Heart left ventricle (tissue), 16 donors: ENCODE data around the gene SGIP1. TPM values are rescaled to one million over a fixed set of nuclear protein-coding genes. Genes with fewer than 3 reads are reported as not detected.
"Not testable (repeated sequence)": the region's sequence is repeated elsewhere in the genome, so short reads cannot be mapped to it uniquely, and the experiment has no call there.

Experiments used
- ATAC-seq, 4 donors: fragments of 200-7000 bp; cut with Tn5 transposase; one replicate each; pipeline ENCODE4 v1.9.1; 2020 to 2022; ENCODE audit warnings: moderate library complexity in 4 of 4, mild to moderate bottlenecking in 3 of 4, moderate number of reproducible peaks in 1 of 4
- DNase-seq, 5 donors: peaks; one replicate each; pipeline ENCODE4 v3.0.0-alpha.2; 2020
- H3K27ac ChIP-seq, 12 donors: fragments of 200-600 bp; sonication (generic) in 4 of 12; one replicate each; pipeline versions ENCODE4 v1.5.0 to v1.8.0; 2016 to 2022; ENCODE audit warnings: mild to moderate bottlenecking in 2 of 12
- H3K27me3 ChIP-seq, 9 donors: fragments of 200-600 bp; sonication (generic) in 2 of 9; one replicate each; pipeline versions ENCODE4 v1.5.1 to v1.8.0; 2016 to 2022; ENCODE audit warnings: mild to moderate bottlenecking in 3 of 9
- H3K36me3 ChIP-seq, 9 donors: fragments of 200-600 bp; sonication (generic) in 2 of 9; one replicate each; pipeline versions ENCODE4 v1.5.0 to v1.8.0; 2018 to 2022; ENCODE audit warnings: mild to moderate bottlenecking in 2 of 9
- H3K4me1 ChIP-seq, 12 donors: fragments of 200-600 bp; sonication (generic) in 4 of 12; one replicate each; pipeline versions ENCODE4 v1.5.0 to v1.8.0; 2016 to 2022; ENCODE audit warnings: mild to moderate bottlenecking in 3 of 12
- H3K4me3 ChIP-seq, 12 donors: fragments of 200-600 bp; sonication (generic) in 4 of 12; one replicate each; pipeline versions ENCODE4 v1.5.0 to v1.8.0; 2017 to 2022; ENCODE audit warnings: mild to moderate bottlenecking in 9 of 12, moderate library complexity in 4 of 12
- H3K9me3 ChIP-seq, 12 donors: fragments of 200-600 bp; sonication (generic) in 4 of 12; one replicate each; pipeline versions ENCODE4 v1.5.0 to v1.8.0; 2016 to 2022; ENCODE audit warnings: mild to moderate bottlenecking in 1 of 12
- POLR2A ChIP-seq, 2 donors: fragments of 450-650 bp; IDR thresholded peaks; one replicate each; pipeline ENCODE4 v1.6.1; 2017; ENCODE audit warnings: antibody characterized with exemption in 2 of 2, mild to moderate bottlenecking in 2 of 2, moderate library complexity in 2 of 2
- WGBS, 4 donors: extraction: QIAGEN DNeasy Blood & Tissue Kit in 2 of 4; methylation state at CpG; one replicate each; pipeline versions ENCODE4 v1.1.5 to v1.1.7; 2013 to 2018; 5-methylcytosine and 5-hydroxymethylcytosine counted together
- intact Hi-C, 10 donors: fragments of 100-400 bp; cut with DNase I; formaldehyde crosslinking; loops; one replicate each; pipeline versions ENCODE4 v1.11.1 to v1.14.2; 2022
- polyA plus RNA-seq, 2 donors: library from polyadenylated mRNA; stranded (reverse); fragments of 200-250 nt; gene quantifications; one replicate each; pipeline ENCODE4 v1.2.3, GENCODE V29; 2013
- total RNA-seq, 9 donors: library from RNA; depleted of rRNA in 2 of 9; stranded (reverse); fragments of >200 nt in 2 of 9; fragmentation: NEBNext Ultra II Directional in 3 of 9; extraction: Animal tissue kit (Norgen Biotek cat#: 25700) in 3 of 9; gene quantifications; one replicate each; pipeline versions ENCODE4 v1.1.0 to v1.2.4, GENCODE V29; 2016 to 2023
- TF ChIP-seq, protein P1 (sequence below), 12 donors: fragments of 200-600 bp; sonication (generic) in 4 of 12; IDR thresholded peaks; one replicate each; pipeline versions ENCODE4 v1.5.0 to v1.8.0; 2018 to 2022; ENCODE audit warnings: antibody characterized with exemption in 12 of 12, mild to moderate bottlenecking in 5 of 12
- donor health status: ischemic (EF 13 %, LVEDD 7.1; RV severe dilation, severe dysfunction).
- donor health status: healthy with polysubstance abuse.
- donor health status: DM: no; HTN: yes; CAD: no.
- donor health status: DM: no; HTN: no; CAD: no.
- donor health status: ischemic (EF 25% LVEDD 6.9; RV normal size, moderate dysfunction).
- donor health status: ischemic (EF 25% LVEDD 5.7; RV mildly dilated, moderate dysfunction).
- donor health status: healthy.
- donor health status: DM: yes; HTN: yes; CAD: no.
- donor health status: ischemic (EF 35%, LVEDD 5.7; RV mildly dilated, moderate dysfunction).
- donor health status: nonischemic (EF 11% LVEDD 7.7; RV severe dilation, severe dysfunction).
- donor health status: DM: yes; HTN: yes; CAD: no.
- donor health status: PGD.
- donor health status: ischemic (EF 29% LVEDD 5.4; RV normal size, mild dysfunction).
- donor health status: nonischemic (EF 23%, LVEDD 6.1; RV moderate dilation, normal function).

The SGIP1 gene
- total and polyA plus RNA-seq, 11 donors: 2.1 to 17.3 (median 5.0) TPM

DNA sequence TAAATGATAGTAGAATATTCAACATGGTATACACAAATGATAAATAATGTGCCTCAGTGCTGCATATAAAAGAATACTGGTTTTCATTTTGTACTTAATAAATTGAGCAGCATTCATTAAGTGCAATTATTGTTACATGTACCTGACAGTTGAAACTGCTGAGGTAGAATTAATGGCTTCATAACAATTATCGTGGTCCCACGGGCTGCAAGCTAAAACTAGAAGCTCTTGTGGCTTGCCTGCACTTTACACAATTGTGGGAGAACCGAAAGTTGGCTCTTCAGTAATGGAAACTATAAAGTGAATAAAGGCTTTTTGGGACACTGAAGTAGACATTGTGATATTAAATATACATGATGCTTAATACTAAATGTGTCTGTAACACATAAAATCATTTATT lies 243.9 kb downstream of the SGIP1 start:
- ATAC-seq (no peak), DNase-seq (no peak)
- Histone ChIP-seq H3K27me3 (no peaks in the 10 kb centered on the region), H3K9me3 (peaks cover 0 to 8% (median 0%) of the 10 kb centered on the region in 12 donors), H3K36me3 (peaks cover 0 to 10% (median 0%) of the 10 kb centered on the region in 9 donors), H3K4me3 (no peak overlapping the region), H3K4me1 (no peaks in the 10 kb centered on the region), H3K27ac (no peak overlapping the region)
- TF ChIP-seq, protein P1, sequence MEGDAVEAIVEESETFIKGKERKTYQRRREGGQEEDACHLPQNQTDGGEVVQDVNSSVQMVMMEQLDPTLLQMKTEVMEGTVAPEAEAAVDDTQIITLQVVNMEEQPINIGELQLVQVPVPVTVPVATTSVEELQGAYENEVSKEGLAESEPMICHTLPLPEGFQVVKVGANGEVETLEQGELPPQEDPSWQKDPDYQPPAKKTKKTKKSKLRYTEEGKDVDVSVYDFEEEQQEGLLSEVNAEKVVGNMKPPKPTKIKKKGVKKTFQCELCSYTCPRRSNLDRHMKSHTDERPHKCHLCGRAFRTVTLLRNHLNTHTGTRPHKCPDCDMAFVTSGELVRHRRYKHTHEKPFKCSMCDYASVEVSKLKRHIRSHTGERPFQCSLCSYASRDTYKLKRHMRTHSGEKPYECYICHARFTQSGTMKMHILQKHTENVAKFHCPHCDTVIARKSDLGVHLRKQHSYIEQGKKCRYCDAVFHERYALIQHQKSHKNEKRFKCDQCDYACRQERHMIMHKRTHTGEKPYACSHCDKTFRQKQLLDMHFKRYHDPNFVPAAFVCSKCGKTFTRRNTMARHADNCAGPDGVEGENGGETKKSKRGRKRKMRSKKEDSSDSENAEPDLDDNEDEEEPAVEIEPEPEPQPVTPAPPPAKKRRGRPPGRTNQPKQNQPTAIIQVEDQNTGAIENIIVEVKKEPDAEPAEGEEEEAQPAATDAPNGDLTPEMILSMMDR (IDR thresholded peaks at IDR 0.05): no peak
- TF ChIP-seq POLR2A (IDR thresholded peaks at IDR 0.05): no peak
- 87 to 94% (median 93%) methylated on average over 3 of the region's 3 CpGs for WGBS, 4 donors
- intact Hi-C loops: no loop called here

DNA sequence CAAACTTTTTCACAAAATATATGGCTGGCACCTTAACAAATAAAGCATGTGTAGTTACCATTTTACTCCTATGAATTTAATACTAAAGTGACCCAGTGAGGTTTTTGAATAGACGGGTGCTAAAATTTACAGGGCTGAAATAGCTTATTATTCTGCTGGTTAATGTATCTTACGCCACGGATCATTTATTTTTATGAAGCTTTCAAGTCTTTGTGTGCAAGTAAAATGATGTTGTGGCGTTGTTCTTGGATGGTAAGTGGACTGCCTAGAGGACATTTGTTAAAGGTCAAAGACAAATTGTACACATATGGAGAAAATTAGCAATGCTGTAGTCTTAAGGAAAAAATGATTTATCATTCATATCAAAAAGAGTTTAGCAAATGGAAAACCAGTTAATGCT lies 244.3 kb downstream of the SGIP1 start:
- Histone ChIP-seq H3K27me3 (no peaks in the 10 kb centered on the region), H3K27ac (no peak overlapping the region), H3K36me3 (peaks cover 0 to 10% (median 0%) of the 10 kb centered on the region in 9 donors), H3K4me1 (no peaks in the 10 kb centered on the region), H3K4me3 (no peak overlapping the region), H3K9me3 (peaks cover 0 to 8% (median 0%) of the 10 kb centered on the region in 12 donors)
- DNase-seq (no peak), ATAC-seq (no peak)
- 90 to 93% (median 92%) methylated on average over 4 of the region's 4 CpGs for WGBS, 4 donors
- TF ChIP-seq, protein P1 (IDR thresholded peaks at IDR 0.05): no peak
- TF ChIP-seq POLR2A (IDR thresholded peaks at IDR 0.05): no peak
- intact Hi-C loops: no loop called here

DNA sequence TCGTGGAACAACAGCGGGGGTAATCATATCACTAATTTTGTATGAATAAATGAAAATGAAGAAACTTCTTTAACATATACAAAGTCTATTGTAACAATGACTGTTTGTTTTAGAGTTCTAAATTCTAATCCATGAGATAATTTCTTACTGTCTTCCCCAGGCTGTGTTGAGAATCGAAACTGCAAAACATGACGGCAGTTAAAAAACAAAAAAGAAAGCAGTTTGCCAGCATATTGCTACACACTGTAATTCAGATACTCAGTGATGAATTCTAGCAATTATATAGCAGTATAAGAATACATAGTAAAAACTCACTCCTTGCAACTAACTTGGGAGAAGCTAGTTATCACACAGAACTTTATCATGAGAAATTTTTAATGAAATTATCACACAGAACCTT lies 245.0 kb downstream of the SGIP1 start:
- TF ChIP-seq, protein P1 (IDR thresholded peaks at IDR 0.05): no peak
- TF ChIP-seq POLR2A (IDR thresholded peaks at IDR 0.05): no peak
- intact Hi-C loops: no loop called here
- Histone ChIP-seq H3K27ac (no peak overlapping the region), H3K4me1 (no peaks in the 10 kb centered on the region), H3K9me3 (peaks cover 0 to 8% (median 0%) of the 10 kb centered on the region in 12 donors), H3K4me3 (no peak overlapping the region), H3K36me3 (peaks cover 0 to 10% (median 0%) of the 10 kb centered on the region in 9 donors), H3K27me3 (no peaks in the 10 kb centered on the region)
- WGBS, 4 donors: 89 to 95% (median 93%) methylated on average over 4 of the region's 4 CpGs
- no peak for DNase-seq
- ATAC-seq: no peak

DNA sequence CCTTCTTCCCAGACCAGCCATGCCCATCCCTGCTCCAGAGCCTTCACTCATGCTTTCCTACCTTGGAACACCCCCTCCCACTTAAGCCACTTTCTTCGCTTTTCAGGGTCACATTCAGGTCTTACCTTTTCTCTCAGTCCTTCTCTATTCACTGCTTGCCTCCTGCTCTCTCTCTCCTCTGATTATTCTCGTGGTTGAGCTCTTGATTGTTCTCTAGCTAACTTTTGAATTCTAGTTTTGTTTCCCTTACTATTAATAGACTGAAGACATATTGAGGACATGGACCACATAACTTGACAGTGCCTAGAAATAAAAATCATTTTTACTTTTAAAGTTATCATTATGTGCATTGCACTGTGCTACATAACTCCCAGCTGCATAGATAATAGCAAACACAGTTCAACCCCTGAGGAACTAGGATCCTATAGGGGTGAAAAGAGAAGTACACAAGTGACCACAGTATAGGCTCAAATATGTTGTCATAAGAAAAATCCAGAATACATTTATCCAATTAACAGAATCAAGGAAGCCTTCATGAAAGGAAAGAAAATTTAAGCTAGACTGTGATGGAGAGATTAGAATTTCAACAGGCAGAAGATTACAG lies 245.6 kb downstream of the SGIP1 start:
- WGBS, 4 donors: 80 to 86% (median 83%) methylated on average over 2 of the region's 2 CpGs
- Histone ChIP-seq H3K9me3 (peaks cover 0 to 8% (median 0%) of the 10 kb centered on the region in 12 donors), H3K4me3 (no peak overlapping the region), H3K27ac (no peak overlapping the region), H3K36me3 (peaks cover 0 to 10% (median 0%) of the 10 kb centered on the region in 9 donors), H3K27me3 (no peaks in the 10 kb centered on the region), H3K4me1 (no peaks in the 10 kb centered on the region)
- DNase-seq (no peak), ATAC-seq (no peak)
- intact Hi-C loops: no loop called here
- TF ChIP-seq, protein P1 (IDR thresholded peaks at IDR 0.05): no peak
- TF ChIP-seq POLR2A (IDR thresholded peaks at IDR 0.05): no peak

DNA sequence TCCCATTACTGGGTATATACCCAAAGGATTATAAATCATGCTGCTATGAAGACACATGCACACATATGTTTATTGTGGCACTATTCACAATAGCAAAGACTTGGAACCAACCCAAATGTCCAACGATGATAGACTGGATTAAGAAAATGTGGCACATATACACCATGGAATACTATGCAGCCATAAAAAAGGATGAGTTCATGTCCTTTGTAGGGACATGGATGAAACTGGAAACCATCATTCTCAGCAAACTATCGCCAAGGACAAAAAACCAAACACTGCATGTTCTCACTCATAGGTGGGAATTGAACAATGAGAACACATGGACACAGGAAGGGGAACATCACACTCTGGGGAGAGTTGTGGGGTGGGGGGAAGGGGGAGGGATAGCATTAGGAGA lies 251.8 kb downstream of the SGIP1 start:
- H3K27me3 ChIP-seq, ATAC-seq: not testable (repeated sequence)
- 50 to 100% (median 93%) methylated on average over 1 to 2 of the region's 2 CpGs for WGBS, 4 donors

More for the DNA sequence above, 251.8 kb downstream of the SGIP1 start:
- intact Hi-C loops, DNase-seq, H3K27ac ChIP-seq, H3K36me3 ChIP-seq, H3K4me3 ChIP-seq, H3K4me1 ChIP-seq: not testable (repeated sequence)
- peaks cover 0 to 10% (median 0%) of the 10 kb centered on the region in 12 donors for H3K9me3 ChIP-seq
